RKO (cell line): ENCODE measurements around the gene NCAN.

Experiments used
- DNase-seq: peaks from one replicate; pipeline ENCODE4 v3.0.0-alpha.2; 2016; ENCODE audit warnings: low spot score

Gene NCAN

DNA sequence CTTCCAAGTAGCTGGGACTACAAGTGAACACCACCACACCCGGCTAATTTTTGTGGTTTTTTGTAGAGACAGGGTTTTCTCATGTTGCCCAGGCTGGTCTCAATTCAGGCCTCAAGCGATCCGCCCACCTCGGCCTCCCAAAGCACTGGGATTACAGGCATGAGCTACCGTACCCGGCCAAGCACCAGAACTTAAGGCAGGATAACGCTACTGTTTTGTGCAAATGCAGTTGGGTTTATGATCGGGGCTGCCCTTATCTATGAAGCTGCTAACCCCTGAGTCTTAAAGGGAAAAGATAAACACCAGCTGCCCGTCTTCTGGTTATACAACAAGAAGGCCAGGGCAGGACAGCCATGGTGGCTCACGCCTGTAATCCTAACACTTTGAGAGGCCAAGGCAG, 73.9 kb downstream of the NCAN start:
- DNase-seq, result no peak

DNA sequence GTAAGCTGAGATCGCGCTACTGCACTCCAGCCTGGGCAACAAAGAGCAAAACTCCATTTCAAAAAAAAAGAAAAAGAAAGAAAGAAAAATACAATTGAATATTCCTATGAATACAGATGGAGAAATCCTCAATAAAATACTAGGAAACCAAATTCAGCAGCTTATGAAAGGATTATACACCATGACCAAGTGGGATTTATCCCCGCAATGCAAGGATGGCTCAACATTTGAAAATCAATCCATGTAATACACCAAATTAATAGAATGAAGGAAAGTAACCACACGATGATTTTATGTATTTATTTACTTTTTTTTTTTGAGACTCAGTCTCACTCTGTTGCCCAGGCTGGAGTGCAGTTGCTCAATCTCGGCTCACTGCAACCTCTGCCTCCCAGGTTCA, 80.8 kb downstream of the NCAN start:
- DNase-seq, result no peak

DNA sequence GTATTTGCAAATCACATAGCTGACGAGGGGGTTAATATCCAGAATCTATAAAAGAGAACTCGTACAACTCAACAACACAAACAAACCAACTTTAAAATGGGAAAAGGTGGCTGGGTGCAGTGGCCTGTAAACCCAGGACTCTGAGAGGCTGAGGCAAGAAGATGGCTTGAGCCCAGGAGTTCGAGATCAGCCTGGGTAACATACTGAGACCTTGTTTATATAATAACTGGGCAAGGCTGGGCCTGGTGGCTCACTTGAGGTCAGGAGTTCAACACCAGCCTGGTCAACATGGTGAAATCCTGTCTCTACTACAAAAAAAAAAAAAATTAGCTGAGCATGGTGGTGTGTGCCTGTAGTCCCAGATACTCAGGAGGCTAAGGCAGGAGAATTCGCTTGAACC, 83.2 kb downstream of the NCAN start:
- DNase-seq, result no peak

DNA sequence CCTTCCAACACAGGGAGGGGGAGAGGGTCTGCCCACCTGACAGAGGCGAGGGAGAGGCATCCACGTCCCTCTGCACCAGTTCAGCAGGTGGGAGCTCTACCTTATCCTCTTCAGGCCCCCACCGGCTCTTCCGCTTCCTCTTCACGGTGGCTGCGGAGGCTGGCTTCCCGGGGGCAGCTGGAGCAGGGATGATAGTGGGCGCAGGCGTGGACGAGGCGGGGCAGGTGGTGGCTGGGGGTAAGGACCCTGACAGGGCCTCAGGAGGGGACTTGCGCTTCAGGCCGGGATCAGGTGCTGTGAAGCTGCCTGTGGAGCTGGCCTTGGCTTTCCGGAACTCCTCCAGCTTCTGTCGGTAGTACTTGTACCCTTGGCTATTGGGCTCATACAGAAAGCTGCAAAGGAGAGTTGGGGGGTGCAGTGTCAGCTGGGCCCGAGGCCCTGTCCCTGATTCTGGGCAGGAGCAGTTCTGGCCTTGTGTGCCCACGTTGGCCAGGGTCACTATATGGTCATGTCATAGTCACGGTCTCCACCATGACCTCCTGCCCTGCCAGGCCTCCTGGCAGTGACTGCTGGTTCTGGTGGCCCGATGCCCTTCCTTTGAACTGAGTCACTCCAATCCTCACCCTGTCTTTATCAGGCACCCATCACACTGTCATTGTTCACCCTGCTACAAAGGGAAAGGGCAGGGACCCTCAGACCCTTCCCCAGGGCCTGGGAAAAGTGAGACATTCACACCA, 85.4 kb downstream of the NCAN start:
- DNase-seq, result no peak

DNA sequence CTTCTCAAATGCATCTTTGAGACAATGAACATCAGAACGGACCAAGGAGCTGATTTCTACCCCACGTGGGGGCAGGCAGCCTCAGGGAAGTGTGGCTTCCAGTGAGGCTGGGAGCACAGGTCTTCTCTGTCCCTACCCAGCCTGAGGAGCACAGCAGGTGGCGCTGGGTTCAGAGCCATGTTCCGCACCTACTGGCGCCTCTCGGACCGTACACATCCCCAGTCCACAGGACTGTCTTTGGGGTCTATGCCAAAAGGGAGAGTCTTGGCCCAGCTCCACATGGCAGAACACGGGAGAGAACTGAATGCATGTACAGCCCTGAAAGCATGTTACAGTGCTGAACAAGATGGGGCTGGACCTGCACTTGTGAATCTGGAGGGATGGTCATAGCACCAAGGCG, 86.0 kb downstream of the NCAN start:
- no peak for DNase-seq

DNA sequence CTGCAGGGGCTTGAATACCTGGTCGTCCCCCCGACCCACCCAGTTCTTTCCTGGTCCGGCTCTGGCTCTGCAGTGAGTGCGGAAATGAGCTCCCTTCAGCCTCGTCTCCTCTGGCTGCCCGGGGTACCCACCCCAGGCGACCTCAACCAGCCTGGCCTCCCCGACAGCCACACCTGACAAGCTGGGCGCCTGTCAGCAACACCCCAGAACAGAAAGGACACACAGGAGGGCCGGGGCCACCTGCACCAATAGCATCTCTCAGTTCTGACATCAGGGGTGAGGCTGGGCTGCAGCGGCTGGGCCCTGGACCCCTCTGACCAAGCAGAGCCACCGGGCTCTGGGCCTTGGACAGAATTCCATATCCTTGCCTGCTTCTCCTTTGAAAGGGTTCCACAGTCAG, 88.9 kb downstream of the NCAN start:
- no peak for DNase-seq
